Hematopoietic multipotent progenitor cell treated with erythropoietin and hydrocortisone succinate and interleukin-3 and kit ligand, for 6 days (in vitro differentiated cells): Measurements from ENCODE around the gene REPS2.

ENCODE experiments used
- DNase-seq: peaks from one replicate; pipeline ENCODE4 v3.0.0-alpha.2; 2015

Gene REPS2

GRCh38 chrX:17098516-17099247 lies 152.2 kb downstream of the REPS2 start:
- no peak for DNase-seq

DNA sequence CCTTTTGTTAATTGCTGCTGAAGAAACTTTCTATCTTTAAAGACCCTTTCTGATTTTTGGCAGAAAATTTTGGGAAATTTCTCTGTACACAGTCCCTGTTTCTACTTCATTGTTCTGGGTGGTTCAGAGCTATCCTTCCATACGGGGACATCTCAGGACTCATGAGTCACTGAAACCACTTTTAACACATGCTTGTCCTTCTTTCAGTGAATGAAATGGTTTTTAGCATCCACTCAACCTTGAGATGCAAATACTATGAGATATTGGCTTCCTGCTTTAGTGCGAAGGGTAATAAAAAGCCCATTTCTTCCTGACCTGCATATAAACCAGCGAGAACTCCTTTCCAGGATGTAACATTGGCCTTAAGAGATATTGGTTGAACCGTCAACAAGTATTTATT lies 158.0 kb downstream of the REPS2 start:
- DNase-seq, result no peak

DNA sequence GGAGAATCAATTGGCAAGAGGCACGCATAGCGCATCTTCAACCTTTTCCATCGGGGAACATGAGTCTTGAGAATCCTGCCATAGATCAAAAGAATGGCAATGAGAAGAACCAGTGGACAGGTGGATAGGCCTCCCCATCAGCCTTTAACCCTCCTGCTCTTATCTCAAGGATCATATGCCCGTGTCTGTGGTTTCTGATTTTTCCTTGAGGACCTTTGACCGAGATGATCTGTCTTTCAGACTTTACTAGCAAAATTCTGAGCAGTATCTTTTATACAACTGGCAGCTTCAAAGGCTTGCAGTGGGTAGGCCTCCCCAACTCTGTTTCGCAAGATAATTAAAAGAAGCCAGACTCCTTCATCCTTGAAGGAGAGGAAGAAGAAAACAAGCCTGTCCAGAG lies 174.4 kb downstream of the REPS2 start:
- no peak for DNase-seq

DNA sequence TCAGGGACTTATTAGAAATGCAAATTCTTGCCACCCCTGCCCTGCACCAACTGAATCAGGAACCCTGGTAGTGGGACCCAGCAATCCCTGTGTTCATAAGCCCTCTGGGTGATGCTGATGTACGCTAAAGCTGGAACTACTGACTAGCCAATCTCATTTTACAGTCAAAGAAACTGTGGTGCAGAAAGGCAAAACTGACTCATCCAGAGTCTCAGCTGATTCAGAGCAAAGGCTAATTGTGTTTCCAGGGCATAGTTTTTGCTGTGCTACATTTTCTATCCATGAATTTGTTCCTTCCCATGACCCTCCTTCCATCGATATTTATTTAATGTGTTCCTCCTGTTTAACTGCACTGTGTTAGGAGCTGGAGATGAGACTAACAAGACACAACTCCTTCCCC lies 207.5 kb downstream of the REPS2 start:
- DNase-seq, result no peak

GRCh38 chrX:17160975-17161374 lies 214.5 kb downstream of the REPS2 start:
- peak; percentile 10 for DNase-seq

DNA sequence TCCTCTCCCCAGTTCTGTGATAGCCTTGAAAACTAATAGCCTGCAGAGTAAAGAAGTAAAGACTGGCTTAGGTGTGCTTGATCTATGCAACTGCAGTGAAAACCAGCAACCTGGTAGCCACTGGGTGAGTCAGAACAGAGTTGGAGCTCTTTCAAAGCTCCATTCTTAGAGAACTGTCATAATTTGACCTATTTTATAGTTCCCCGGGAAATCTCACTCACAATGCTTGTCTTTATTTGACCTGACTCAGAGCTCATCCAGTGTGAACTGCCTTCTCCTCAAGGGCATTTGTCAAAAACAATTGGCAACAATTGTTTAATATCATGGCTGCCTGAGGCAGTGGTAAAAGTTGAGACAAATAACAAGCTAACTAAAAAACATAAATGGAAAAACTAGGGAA lies 215.5 kb downstream of the REPS2 start:
- DNase-seq, result no peak

DNA sequence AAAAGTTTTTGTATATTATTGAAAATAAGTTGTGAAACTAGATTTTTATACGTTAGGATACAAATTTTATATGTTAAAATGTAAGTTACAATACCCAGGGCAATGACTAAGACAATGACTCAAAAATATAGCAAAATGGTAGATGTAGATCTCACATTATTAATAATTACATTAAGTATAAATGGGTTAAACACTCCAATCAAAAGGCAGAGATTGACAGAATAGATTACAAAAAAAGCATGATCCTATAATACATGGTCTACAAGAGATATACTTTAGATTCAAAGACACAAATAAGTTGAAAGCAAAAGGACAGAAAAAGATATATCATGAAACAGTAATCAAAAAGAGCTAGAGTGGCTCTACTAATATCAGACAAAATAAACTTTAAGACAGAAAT lies 217.6 kb downstream of the REPS2 start:
- no peak for DNase-seq

DNA sequence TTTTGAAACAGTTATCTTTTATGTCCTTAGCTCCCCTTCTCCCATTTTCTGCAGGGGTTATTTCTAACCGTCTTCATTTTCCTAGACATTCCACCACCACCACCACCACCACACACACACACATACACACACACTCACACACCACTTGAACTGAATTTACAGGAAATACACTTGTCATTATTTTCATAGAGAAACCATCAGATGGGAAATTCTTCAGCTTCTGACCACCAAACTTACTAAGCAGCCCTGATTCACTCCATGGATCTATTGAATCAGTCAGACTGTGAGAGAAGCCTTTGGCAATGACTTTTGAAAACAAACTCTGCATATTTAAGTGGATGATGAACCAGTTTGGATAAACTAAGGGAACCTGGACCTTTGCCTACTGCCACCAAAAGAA lies 218.5 kb downstream of the REPS2 start:
- DNase-seq, result no peak

DNA sequence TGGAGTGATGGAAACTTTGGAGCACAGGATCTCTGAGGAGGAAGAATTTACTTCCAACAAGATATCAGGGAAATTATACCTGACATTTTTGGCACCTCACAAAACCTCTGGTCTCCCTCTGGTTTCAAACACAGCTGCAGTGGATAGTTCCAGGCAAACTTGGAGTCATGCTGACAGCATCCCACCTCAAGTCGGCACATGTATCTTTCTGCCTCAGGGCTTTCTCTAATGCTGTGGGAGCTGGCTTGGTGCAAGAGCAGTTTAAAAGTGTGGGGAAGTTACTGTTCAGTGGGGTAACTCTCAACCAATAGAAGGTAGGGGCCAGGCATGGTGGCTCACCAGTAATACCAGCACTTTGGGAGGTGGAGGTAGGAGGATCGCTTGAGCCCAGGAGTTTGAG lies 221.5 kb downstream of the REPS2 start:
- no peak for DNase-seq

GRCh38 chrX:17170973-17171372 lies 224.5 kb downstream of the REPS2 start:
- DNase-seq, result no peak

DNA sequence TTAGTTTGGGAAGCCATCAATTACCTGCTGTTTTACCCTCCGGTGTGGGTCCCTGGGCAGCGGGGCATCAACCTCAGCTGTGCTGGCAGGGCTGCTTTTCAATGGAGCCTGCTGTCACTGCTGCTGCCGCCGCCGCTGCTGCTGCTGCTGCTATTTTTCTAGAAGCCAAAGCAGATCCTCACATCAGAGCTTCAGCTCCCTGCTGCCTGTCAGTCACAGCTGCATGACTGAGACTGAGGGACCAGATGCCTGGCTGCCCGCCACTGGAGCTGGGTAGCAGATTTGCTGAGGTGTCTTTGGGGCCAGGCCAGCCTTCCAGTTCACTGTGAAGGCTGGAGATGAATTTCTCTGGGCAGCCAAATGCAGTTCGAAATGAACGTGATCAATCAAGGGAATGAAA lies 228.2 kb downstream of the REPS2 start:
- DNase-seq, result no peak

DNA sequence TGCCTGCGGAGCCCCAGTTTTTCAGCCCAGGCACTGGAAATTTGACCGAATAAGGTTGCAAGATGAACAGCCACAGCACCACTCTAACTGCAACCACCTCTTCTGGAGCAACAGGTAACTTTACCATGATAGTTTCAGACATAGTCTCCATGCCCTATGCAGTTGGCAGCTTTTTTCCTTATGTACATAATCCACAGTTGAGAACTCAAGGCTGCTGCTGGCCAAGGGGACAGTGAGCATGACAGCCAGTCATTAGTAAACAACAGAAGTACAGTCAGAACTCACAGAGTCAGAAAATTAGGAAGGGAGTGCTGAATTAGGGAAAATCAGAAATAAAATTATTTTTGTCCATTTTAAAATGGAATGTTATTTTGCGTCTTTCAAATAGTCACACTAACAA lies 235.9 kb downstream of the REPS2 start:
- no peak for DNase-seq

DNA sequence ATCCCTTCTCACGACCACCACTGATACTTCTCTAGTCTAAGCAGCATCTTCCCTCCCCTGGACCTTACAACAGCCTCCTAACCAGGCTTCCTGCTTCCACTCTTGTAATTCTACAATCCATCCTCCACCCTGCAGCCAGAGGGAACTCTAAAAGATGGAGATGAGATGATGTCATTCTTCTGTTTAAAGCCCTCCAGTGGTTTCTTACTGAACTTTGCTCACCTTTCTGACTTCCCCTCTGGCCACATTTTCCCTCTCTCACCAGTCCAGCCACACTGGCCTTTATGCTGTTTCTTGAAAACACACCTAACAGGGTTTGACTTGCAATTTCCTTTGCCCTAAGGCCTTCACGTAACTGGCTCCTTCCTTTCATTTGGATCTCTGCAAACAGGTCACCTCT lies 237.1 kb downstream of the REPS2 start:
- no peak for DNase-seq

DNA sequence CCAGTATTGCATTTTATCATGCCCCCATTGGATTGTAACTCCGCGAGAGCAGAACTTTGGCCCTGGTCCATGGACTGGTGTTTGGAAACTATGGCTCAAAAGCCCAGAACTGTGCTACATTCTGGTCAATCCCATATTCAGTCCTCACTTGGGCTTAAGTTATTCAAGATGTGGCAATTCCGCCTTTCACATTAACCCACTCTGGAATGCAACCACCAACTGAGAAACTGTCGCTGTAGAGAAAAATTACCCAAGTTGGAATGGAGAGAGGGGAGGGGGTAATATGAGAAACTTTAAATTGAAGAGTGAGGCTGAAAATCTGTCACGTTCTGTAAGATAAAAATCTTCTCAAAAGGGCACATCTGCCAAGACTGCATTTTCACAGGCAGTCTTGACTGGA lies 239.0 kb downstream of the REPS2 start:
- DNase-seq, result no peak

GRCh38 chrX:17187136-17187756 lies 240.8 kb downstream of the REPS2 start:
- no peak for DNase-seq

DNA sequence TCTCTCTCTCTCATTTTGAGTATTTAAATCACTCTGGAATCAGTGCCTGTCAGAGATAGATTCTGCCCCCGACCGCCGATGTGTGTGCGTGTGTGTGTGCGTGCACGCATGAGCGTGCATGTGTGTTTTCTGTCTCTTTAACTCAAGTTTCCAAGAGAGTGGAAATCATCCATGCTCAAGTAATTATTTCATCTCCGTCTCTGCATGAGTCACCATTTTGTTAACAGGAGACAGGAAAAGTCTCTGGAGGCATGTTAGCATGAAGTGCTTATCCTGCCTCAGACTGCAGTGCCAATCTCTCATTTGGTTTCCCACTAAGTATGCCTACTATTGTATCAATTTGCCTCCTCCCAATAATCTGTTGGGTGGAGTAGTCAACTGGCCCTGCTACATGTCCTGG lies 245.6 kb downstream of the REPS2 start:
- DNase-seq, result no peak
